H1 (cell line): ENCODE data around the gene TNXB. TPM values are rescaled to one million over a fixed set of nuclear protein-coding genes. Genes with fewer than 3 reads are reported as not detected.
A peak's percentile ranks its signal among the peaks of the same experiment; 100 is the strongest.

Experiments used
- CTCF ChIA-PET: fragments of 300-600 bp; sonication (Branson Sonifier 250); formaldehyde crosslinking; loops from one replicate; lab custom pipeline; 2021; ENCODE audit not compliant: partially characterized antibody; lab: Charles Lee
- POLR2A ChIA-PET: fragments of 300-600 bp; sonication (Branson Sonifier 250); formaldehyde crosslinking; loops from one replicate; lab custom pipeline; 2021; ENCODE audit warnings: inconsistent platforms; ENCODE audit not compliant: partially characterized antibody; lab: Charles Lee
- DNase-seq, 2 experiments: peaks; one replicate each; pipeline versions ENCODE4 v3.0.0 to v3.0.0-alpha.2; 2010 to 2022; ENCODE audit warnings: low spot score in 2 of 2, low read depth in 1 of 2, mixed read lengths in 1 of 2
- FAIRE-seq: peaks from 2 replicates; lab custom pipeline; 2011; peaks lifted over from hg19 to GRCh38; lab: Jason Lieb, UNC
- H2AFZ ChIP-seq: 2 replicates; pipeline ENCODE4 v1.8.1; 2012; ENCODE audit warnings: low read length, inconsistent platforms
- H2AK5ac ChIP-seq: 2 replicates; pipeline ENCODE4 v1.6.1; 2013; ENCODE audit warnings: low read depth, low read length
- H2BK120ac ChIP-seq: replicated peaks from 2 replicates; pipeline ENCODE3; 2013; ENCODE audit warnings: low read depth, low read length, inconsistent platforms
- H2BK12ac ChIP-seq: 2 replicates; pipeline ENCODE4 v1.6.1; 2013; ENCODE audit warnings: low read depth, low read length
- H2BK15ac ChIP-seq: 2 replicates; pipeline ENCODE4 v1.6.1; 2013; ENCODE audit warnings: low read length
- H2BK20ac ChIP-seq: 2 replicates; pipeline ENCODE4 v1.6.1; 2013; ENCODE audit warnings: low read length
- H2BK5ac ChIP-seq: 2 replicates; pipeline ENCODE4 v1.6.1; 2013; ENCODE audit warnings: low read depth, low read length
- H3K14ac ChIP-seq: 2 replicates; pipeline ENCODE4 v1.6.1; 2013; ENCODE audit warnings: inconsistent platforms; ENCODE audit not compliant: insufficient read length
- H3K18ac ChIP-seq: 2 replicates; pipeline ENCODE4 v1.6.1; 2013; ENCODE audit warnings: low read length; ENCODE audit errors: extremely low read depth
- H3K23ac ChIP-seq: 2 replicates; pipeline ENCODE4 v1.6.1; 2013; ENCODE audit warnings: inconsistent platforms; ENCODE audit not compliant: insufficient read length
- H3K23me2 ChIP-seq: 2 replicates; pipeline ENCODE4 v1.6.1; 2013; ENCODE audit warnings: low read depth, low read length
- H3K27ac ChIP-seq: 2 replicates; pipeline ENCODE4 v1.6.1; 2011; ENCODE audit warnings: low read depth, low read length, inconsistent platforms
- H3K27me3 ChIP-seq, 4 experiments: replicated peaks in 1 of 4; 1 replicate in 1 of 4; 2 replicates in 3 of 4; pipeline versions ENCODE4 v1.6.1 to v1.8.1; 2011 to 2013; ENCODE audit warnings: low read length in 3 of 4, mild to moderate bottlenecking in 3 of 4, inconsistent platforms in 2 of 4, mixed read lengths in 2 of 4, moderate library complexity in 1 of 4; ENCODE audit not compliant: control insufficient read depth in 3 of 4, insufficient read depth in 3 of 4; ENCODE audit errors: extremely low read depth in 1 of 4
- H3K36me3 ChIP-seq, 4 experiments: 2 replicates each; pipeline versions ENCODE4 v1.6.1 to v1.8.1; 2011 to 2013; ENCODE audit warnings: mild to moderate bottlenecking in 4 of 4, low read length in 3 of 4, moderate library complexity in 2 of 4, control low read depth in 1 of 4, inconsistent platforms in 1 of 4; ENCODE audit not compliant: insufficient read depth in 4 of 4, control insufficient read depth in 2 of 4
- H3K4ac ChIP-seq: replicated peaks from 2 replicates; pipeline ENCODE3; 2013; ENCODE audit warnings: low read length, low read depth, mixed read lengths, inconsistent platforms; ENCODE audit not compliant: insufficient read length
- H3K4me1 ChIP-seq, 4 experiments: replicated peaks in 1 of 4; 1 replicate in 1 of 4; 2 replicates in 3 of 4; pipeline versions ENCODE4 v1.6.1 to v1.8.1; 2011 to 2013; ENCODE audit warnings: low read length in 3 of 4, inconsistent platforms in 2 of 4, mixed read lengths in 1 of 4; ENCODE audit not compliant: insufficient read depth in 4 of 4, control insufficient read depth in 3 of 4
- H3K4me2 ChIP-seq, 2 experiments: 2 replicates each; pipeline versions ENCODE4 v1.6.1 to v1.8.1; 2011 to 2013; ENCODE audit warnings: low read depth in 2 of 2, low read length in 2 of 2, control low read depth in 1 of 2, inconsistent platforms in 1 of 2, mild to moderate bottlenecking in 1 of 2; ENCODE audit not compliant: insufficient read depth in 1 of 2
- H3K4me3 ChIP-seq, 4 experiments: fragments of 200-600, 300-600 bp in 1 of 4; sonication (generic), shearing (Covaris generic), sonication (Bioruptor Twin) in 1 of 4; 2 replicates each; pipeline versions ENCODE4 v1.5.1 to v1.8.1; 2011 to 2016; ENCODE audit warnings: low read length in 4 of 4, low read depth in 3 of 4, control low read depth in 2 of 4, inconsistent platforms in 2 of 4, mild to moderate bottlenecking in 2 of 4, mixed read lengths in 1 of 4, moderate library complexity in 1 of 4; ENCODE audit not compliant: insufficient read depth in 2 of 4; ENCODE audit errors: extremely low read depth in 1 of 4
- H3K56ac ChIP-seq: replicated peaks from 2 replicates; pipeline ENCODE3; 2013; ENCODE audit warnings: low read depth, mild to moderate bottlenecking, mixed read lengths, low read length, inconsistent platforms; ENCODE audit not compliant: insufficient read length
- H3K79me1 ChIP-seq: 2 replicates; pipeline ENCODE4 v1.6.1; 2013; ENCODE audit warnings: low read depth, low read length, control low read depth
- H3K79me2 ChIP-seq, 2 experiments: 2 replicates each; pipeline versions ENCODE4 v1.6.1 to v1.8.1; 2012 to 2013; ENCODE audit warnings: low read length in 2 of 2, mild to moderate bottlenecking in 2 of 2, inconsistent platforms in 1 of 2; ENCODE audit not compliant: insufficient read depth in 2 of 2, control insufficient read depth in 1 of 2
- H3K9ac ChIP-seq, 4 experiments: replicated peaks in 1 of 4; 1 replicate in 1 of 4; 2 replicates in 3 of 4; pipeline versions ENCODE4 v1.6.1 to v1.8.1; 2011 to 2013; ENCODE audit warnings: low read depth in 3 of 4, low read length in 3 of 4, control low read depth in 2 of 4, mild to moderate bottlenecking in 2 of 4, moderate library complexity in 2 of 4, inconsistent platforms in 1 of 4; ENCODE audit errors: extremely low read depth in 1 of 4
- H3K9me3 ChIP-seq, 2 experiments: 2 replicates each; pipeline versions ENCODE4 v1.6.1 to v1.8.1; 2012 to 2013; ENCODE audit warnings: mild to moderate bottlenecking in 2 of 2, moderate library complexity in 2 of 2, control low read depth in 1 of 2, inconsistent platforms in 1 of 2, low read depth in 1 of 2, low read length in 1 of 2, mixed read lengths in 1 of 2; ENCODE audit not compliant: insufficient read depth in 2 of 2
- H4K20me1 ChIP-seq, 2 experiments: replicated peaks in 1 of 2; 2 replicates each; pipeline versions ENCODE3 to v1.8.1; 2011 to 2013; ENCODE audit warnings: inconsistent platforms in 2 of 2, low read length in 2 of 2, mild to moderate bottlenecking in 1 of 2; ENCODE audit not compliant: insufficient read depth in 2 of 2, control insufficient read depth in 1 of 2
- H4K5ac ChIP-seq: 2 replicates; pipeline ENCODE4 v1.6.1; 2013; ENCODE audit warnings: low read length, low read depth, mixed read lengths, inconsistent platforms; ENCODE audit not compliant: insufficient read length
- H4K8ac ChIP-seq: 2 replicates; pipeline ENCODE4 v1.8.0; 2013; ENCODE audit warnings: mild to moderate bottlenecking, moderate library complexity, low read length, inconsistent platforms; ENCODE audit not compliant: insufficient read depth; ENCODE audit errors: extremely low read depth
- H4K91ac ChIP-seq: replicated peaks from 2 replicates; pipeline ENCODE3; 2013; ENCODE audit warnings: low read length, mixed read lengths, inconsistent platforms; ENCODE audit not compliant: insufficient read length
- WGBS, 2 experiments: shearing (Covaris generic) in 1 of 2; methylation state at CpG; one replicate each; pipeline versions ENCODE4 v1.1.6 to v1.1.7; 2013 to 2015; ENCODE audit warnings: low lambda C conversion rate in 2 of 2, mixed read lengths in 2 of 2, inconsistent platforms in 1 of 2, low coverage in 1 of 2, missing lambda C conversion rate in 1 of 2; ENCODE audit not compliant: insufficient replicate concordance in 2 of 2, insufficient coverage in 1 of 2, insufficient read length in 1 of 2; ENCODE audit errors: extremely low coverage in 1 of 2, missing lambda C conversion rate in 1 of 2; 5-methylcytosine and 5-hydroxymethylcytosine counted together
- polyA plus RNA-seq, 7 experiments: library from polyadenylated mRNA; depleted of rRNA in 3 of 7; stranded (reverse) in 5 of 7; unstranded in 2 of 7; fragments of >200 nt in 5 of 7; fragments of 200-250 nt in 2 of 7; gene quantifications; 1 replicate in 5 of 7; 2 replicates in 1 of 7; 4 replicates in 1 of 7; pipeline versions ENCODE4 v1.2.1 to v1.2.3, GENCODE V29; 2011 to 2013; ENCODE audit warnings: missing spikeins in 2 of 7, mixed read lengths in 2 of 7
- total RNA-seq: library from RNA; stranded (reverse); fragmentation: NEBNext Ultra II Directional; extraction: Animal tissue kit (Norgen Biotek cat#: 25700); gene quantifications from 2 replicates; pipeline ENCODE4 v1.2.1, GENCODE V29; 2021

The TNXB gene
- total and polyA plus RNA-seq, 2 of the 8 experiments (the other 6 are each of a cell fraction or from before 2014, with no cell fraction given) = 3.1 to 4.8 TPM

DNA sequence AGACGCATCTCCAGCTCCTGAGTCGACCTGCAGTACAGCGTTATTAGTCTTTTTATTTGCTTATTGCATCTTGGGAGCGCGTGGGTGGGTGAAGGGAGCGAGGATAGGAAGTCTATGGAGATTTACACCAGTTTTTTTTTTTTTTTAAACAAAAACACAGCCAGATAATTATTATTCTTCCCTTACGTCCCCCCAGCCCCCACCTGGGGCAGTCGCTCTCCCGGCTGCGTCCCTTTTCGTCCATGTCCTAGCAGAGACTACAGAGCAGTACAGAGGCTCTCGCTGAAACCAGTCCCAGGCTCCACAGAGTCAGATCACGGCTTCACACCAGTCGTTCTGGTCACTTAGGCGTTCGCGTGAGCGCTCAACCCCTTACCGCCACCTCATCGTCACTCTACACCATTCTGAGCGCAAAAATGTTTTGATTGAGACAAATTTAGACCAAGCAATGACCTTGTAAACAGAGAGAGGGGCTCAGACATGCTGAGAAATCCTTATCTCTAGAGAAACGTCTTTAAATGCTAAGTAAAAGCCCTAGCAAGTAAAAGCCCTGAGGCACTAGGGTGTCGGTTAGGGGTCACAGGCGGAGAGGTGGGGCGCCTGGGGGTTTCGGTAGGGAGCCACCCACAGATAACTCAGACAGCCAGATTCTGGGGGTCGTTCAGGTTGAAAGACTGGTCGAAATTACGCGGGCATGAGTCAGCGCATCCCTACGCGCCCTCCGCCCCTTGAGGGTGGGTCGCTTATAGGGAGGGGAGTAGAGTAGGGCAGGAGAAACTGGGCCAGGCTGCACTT lies 43.8 kb upstream of the TNXB start:
- H3K56ac ChIP-seq = no peak overlapping the region
- H3K4me2 ChIP-seq = peak overlapping the region; percentile 92 to 94
- H3K79me1 ChIP-seq = 0 out of 2 replicates have a peak, but pooled peaks cover 3% of the 10 kb centered on the region
- H3K4me1 ChIP-seq = peaks cover 12 to 29% (median 16%) of the 10 kb centered on the region in 4 experiments
- 0 out of 2 replicates have a peak overlapping the region, but pooled peaks have one; percentile 43 for H2AK5ac ChIP-seq
- ChIA-PET CTCF (interaction anchor here (1.0 to 3.3 kb wide), 9 partner anchors 11 to 43 kb away, joined by 3 to 19 read pairs (median 4); partner anchors contain the start of gene EGFL8), POLR2A (interaction anchor here (0.7 to 4.7 kb wide), 17 partner anchors 11 to 82 kb away, joined by 3 to 30 read pairs (median 4); partner anchors contain the start of genes AGPAT1, ATF6B, EGFL8 and FKBPL)
- H3K79me2 ChIP-seq = peaks cover 0 to 5% of the 10 kb centered on the region in 2 experiments; a peak in 1 of 4 replicates
- H4K8ac ChIP-seq = no peak overlapping the region; the same call in 1 of the 2 replicates
- H4K20me1 ChIP-seq = no peaks in the 10 kb centered on the region
- DNase-seq (peak in 1 of 2 experiments; percentile 67), FAIRE-seq (no peak)
- H2AFZ ChIP-seq = no peak overlapping the region; the same call in 1 of the 2 replicates
- H3K23me2 ChIP-seq = peaks cover 25% of the 10 kb centered on the region
- H2BK20ac ChIP-seq = 0 out of 2 replicates have a peak overlapping the region, but pooled peaks have one; percentile 21
- H2BK120ac ChIP-seq = peak overlapping the region; percentile 77
- H3K9me3 ChIP-seq = no peaks in the 10 kb centered on the region
- peaks cover 4 to 41% (median 37%) of the 10 kb centered on the region in 4 experiments for H3K27me3 ChIP-seq
- no peak overlapping the region; the same call in 1 of the 2 replicates for H3K27ac ChIP-seq
- H3K36me3 ChIP-seq = peaks cover 4 to 12% (median 10%) of the 10 kb centered on the region in 4 experiments; a peak in 6 of 8 replicates
- peak overlapping the region; percentile 71; the same call in 1 of the 2 replicates for H2BK12ac ChIP-seq
- H3K18ac ChIP-seq = peak overlapping the region; percentile 84
- H3K4ac ChIP-seq = peak overlapping the region; percentile 24
- H3K23ac ChIP-seq = no peak overlapping the region
- H4K5ac ChIP-seq = no peak overlapping the region
- H2BK15ac ChIP-seq = peak overlapping the region; percentile 19; the same call in 1 of the 2 replicates
- no peak overlapping the region for H3K14ac ChIP-seq
- peak overlapping the region; percentile 58 for H4K91ac ChIP-seq
- H3K9ac ChIP-seq = peak overlapping the region; percentile 31 to 80 (median 73); a peak in 6 of 7 replicates
- 4% methylated on average over 35 of the region's 35 CpGs; no CpG with 5 or more reads in 1 of the 2 experiments for WGBS, 2 experiments
- H3K4me3 ChIP-seq = peak overlapping the region; percentile 77 to 98 (median 92)
- peak overlapping the region; percentile 69; the same call in 1 of the 2 replicates for H2BK5ac ChIP-seq
